Cerebellar nuclear complex (tissue), 1 donor: ENCODE results near the gene CDH4.

Experiments used
- DNase-seq, 2 experiments: peaks; one replicate each; lab custom pipeline; 2025; lab: John Stamatoyannopoulos, UW

Gene CDH4

DNA sequence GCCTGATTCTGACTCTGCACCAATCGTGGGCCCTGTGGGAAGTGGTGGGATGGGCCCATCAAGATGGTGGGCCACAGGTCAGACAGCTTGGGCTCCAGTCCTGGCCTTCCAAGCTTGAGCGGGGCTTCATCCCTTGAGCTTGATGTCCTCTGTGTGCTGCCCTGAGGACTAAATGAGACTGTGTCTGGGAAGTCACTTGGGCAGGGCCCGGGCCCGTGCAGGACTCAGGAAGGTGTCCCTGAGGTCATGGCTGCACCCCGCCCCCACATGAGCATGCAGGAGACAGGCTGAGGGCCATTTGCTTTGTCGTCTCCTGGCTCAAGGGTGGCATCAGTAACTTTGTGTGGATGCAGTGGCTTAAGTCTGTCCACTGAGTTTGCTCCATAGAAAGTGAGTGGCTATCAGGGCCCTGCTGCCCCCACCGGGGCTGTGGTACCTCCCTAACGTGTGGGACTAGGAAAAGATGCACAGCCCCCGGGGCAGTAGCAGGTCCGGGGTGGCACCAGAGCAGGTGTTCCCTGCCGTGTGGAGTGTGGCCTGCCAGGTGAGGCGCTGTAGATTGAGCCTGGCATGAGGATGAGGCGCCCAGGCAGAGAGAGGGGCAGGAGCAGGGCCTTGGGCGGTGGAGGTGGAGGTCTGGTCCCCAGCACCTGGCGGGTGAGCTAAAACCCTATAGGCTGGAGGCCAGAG lies 515.0 kb downstream of the CDH4 start:
- no peak for DNase-seq

- no peak for DNase-seq
Measured at GRCh38 chr20:61767761-61768494, 515.9 kb downstream of the CDH4 start.

- DNase-seq: no peak
Measured at GRCh38 chr20:61768571-61769285, 516.7 kb downstream of the CDH4 start.

GRCh38 chr20:61769286-61769832 lies 517.3 kb downstream of the CDH4 start:
- DNase-seq: no peak

GRCh38 chr20:61770113-61770585 lies 518.1 kb downstream of the CDH4 start:
- no peak for DNase-seq

- DNase-seq: no peak
Measured at GRCh38 chr20:61771805-61772350, 519.8 kb downstream of the CDH4 start.

- DNase-seq: no peak
Measured at GRCh38 chr20:61772828-61773631, 521.0 kb downstream of the CDH4 start.

- DNase-seq: no peak
Measured at GRCh38 chr20:61773926-61774587, 522.0 kb downstream of the CDH4 start.

- no peak for DNase-seq
Measured at GRCh38 chr20:61775423-61775822, 523.4 kb downstream of the CDH4 start.

DNA sequence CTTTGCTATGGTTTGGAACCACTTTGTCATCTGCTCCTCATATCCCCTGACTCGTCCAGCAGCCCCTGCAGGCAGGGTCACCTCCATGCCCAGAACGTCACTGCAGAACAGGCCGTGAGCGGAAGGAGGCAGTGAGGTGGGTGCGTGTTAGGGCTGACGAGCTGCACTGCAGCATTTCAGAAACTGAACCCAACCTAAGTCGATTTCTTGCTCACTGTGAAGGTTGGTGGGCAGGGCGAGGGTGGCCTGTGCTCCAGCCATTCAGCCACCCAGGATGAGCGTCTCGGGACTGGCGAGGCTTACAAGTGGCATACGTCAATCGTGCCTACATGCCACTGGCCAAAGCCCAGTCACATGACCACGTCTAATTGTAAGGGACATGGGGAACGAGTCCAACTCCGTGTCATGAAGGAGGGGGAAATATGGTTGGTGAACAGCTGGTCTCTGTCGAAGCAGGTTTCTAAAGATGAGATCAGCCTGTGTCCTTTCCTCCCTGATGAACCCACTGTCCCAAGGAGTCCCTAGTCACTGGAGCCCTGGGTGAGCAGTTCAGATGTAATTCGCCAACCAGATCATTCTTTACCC lies 524.5 kb downstream of the CDH4 start:
- no peak for DNase-seq

DNA sequence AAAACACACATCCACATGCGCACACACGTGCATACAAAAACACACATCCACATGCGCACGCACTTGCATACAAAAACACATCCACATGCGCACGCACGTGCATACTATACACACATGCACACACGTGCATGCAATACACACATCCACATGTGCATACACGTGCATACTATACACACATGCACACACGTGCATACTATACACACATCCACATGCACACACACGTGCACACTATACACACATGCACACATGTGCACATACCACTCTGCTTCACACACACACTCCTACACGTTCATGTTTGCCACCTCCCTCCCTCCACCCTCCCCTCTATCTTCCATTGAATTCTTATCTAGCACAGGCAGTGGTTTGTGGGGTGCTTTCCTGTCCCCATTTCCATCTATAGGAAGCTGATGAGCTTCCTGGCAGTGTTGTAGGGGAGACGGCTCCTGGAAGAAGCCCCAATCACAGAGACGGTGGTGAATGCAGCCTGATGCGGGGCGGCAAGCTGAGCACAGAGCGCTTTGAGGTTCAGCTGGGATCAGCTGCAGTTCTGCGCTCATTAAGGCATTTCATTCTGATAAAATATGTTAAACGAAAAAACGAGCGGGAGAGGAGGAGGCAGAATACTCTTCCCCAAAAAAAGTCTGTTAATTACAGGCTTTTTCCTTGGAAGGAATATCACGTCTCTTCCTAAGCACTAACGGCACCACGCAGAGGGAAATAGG lies 525.9 kb downstream of the CDH4 start:
- no peak for DNase-seq

DNA sequence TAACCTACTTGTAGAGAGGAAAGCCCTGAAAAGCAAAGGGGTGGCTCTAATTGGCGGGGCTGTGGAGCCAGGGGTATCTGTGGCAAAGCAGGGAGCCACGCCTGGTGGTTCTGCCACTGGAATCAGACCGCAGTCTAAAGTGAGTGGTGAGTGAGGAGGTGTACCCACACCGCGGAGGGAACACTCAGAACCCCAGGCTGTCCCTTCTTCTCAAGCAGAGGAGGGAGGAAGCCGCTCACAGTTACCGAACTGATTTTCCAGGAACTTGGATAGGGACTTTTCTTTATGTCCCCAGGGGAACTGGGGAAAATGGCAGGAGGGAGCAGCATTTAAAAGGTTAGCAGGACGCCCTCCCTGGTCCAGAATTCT lies 526.4 kb downstream of the CDH4 start:
- no peak for DNase-seq

GRCh38 chr20:61779176-61779965 lies 527.3 kb downstream of the CDH4 start:
- DNase-seq: no peak

DNA sequence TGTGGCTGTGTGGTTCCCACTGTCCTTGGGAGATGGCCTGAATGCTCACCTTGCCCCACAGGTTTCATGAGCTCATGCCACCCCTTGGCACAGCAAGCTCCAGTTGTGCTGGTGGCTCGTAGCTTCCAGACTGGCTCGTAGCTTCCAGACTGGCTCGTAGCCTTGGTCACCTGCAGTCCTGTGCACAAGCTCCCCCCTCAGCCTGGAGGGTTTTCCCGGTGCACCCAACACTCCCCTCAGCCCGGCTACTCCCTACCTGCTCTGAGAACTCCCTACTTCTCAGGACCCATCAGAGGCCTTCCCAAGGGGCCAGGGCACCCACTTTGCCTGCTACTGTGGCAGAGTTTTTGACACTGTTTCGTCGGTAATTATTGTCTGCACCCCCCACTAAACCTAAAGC lies 528.0 kb downstream of the CDH4 start:
- DNase-seq: no peak

GRCh38 chr20:61784801-61785566 lies 532.9 kb downstream of the CDH4 start:
- no peak for DNase-seq

GRCh38 chr20:61785567-61785816 lies 533.4 kb downstream of the CDH4 start:
- no peak for DNase-seq

DNA sequence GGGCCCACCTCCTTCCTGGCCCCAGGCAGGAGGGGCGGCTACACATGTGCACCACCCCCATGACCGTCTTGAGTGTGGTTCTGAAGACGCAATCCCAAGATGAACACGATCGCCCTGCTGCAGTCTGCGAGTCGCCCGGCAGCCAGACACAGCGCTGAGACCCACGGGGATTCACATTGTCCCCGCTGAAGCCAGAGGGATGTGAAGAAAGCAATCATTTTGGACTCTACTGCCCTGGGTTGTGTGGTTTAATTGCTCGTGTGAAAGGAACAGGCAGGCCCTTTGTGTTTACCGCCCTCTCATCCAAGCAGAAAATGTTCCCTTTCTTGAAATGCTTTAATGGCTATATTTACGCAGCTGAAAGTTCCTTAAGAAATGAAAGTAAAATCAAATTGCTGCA lies 534.2 kb downstream of the CDH4 start:
- no peak for DNase-seq

DNA sequence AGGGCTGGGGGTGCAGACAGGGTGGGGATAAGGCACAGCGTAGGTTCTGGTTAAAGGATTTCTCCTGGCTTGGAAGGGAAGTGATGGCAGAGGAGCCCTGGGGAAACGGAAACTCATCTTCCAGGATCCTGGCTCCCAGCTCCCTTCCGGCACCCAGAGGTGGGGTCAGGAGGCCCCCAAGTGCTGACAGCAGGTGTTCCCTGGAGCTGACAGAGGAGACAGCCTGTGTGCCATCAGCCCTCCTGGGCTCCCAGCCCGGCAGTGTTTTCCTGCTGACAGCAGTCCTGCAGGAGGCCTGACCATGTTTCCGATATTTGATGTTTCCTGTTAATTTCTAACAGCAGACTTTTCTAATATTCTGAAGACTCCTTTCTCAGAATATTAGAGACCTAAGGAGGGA lies 536.3 kb downstream of the CDH4 start:
- no peak for DNase-seq

DNA sequence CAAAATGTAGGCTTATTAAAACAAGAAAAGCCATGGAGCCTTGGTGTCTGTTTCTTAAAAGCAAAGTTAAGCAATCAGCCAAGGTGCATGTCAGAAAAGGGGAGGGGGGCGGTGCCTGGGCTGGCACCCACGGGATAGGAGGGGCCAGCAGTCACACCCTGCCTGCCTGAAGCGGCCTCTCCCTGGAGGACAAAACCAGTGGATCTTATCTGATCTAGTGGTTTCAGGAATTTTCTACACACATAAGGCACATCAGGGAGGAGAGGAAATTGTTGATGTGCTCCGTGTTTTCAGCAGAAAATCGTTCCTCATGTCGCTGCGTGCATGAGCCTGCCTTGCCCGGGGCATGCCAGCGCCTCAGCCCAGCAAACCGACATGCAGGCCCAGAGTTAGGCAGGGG lies 537.3 kb downstream of the CDH4 start:
- DNase-seq: no peak
